ENCODE data around the gene MAD1L1.

MAD1L1 gene

GRCh38 chr7:1968397-1969111, 264.2 kb downstream of the MAD1L1 start:
- H3K27ac ChIP-seq (ENCODE audit: low read depth, low read length), result no peak overlapping the region
- H3K27me3 ChIP-seq (ENCODE audit: control insufficient read depth in 5 of 5, insufficient read depth in 4 of 5, low read length in 5 of 5), result no peaks in the 10 kb centered on the region
- no peak overlapping the region for H3K9ac ChIP-seq (ENCODE audit: low read length in 5 of 5)
- no peaks in the 10 kb centered on the region for H3K4me1 ChIP-seq (ENCODE audit: control insufficient read depth in 5 of 5, insufficient read depth in 5 of 5, low read length in 5 of 5)
- H3K4me3 ChIP-seq (ENCODE audit: low read depth in 1 of 5, low read length in 5 of 5), result no peak overlapping the region
- no peaks in the 10 kb centered on the region for H3K9me3 ChIP-seq (ENCODE audit: control insufficient read depth in 5 of 5, low read length in 5 of 5)
- peaks cover 0 to 28% (median 13%) of the 10 kb centered on the region in 5 donors for H3K36me3 ChIP-seq (ENCODE audit: control insufficient read depth in 5 of 5, insufficient read depth in 5 of 5, low read length in 5 of 5)

GRCh38 chr7:1967512-1968396, 265.0 kb downstream of the MAD1L1 start:
- Histone ChIP-seq H3K4me1 (ENCODE audit: control insufficient read depth in 5 of 5, insufficient read depth in 5 of 5, low read length in 5 of 5) (no peaks in the 10 kb centered on the region), H3K9ac (ENCODE audit: low read length in 5 of 5) (no peak overlapping the region), H3K9me3 (ENCODE audit: control insufficient read depth in 5 of 5, low read length in 5 of 5) (no peaks in the 10 kb centered on the region), H3K27ac (ENCODE audit: low read depth, low read length) (no peak overlapping the region), H3K36me3 (ENCODE audit: control insufficient read depth in 5 of 5, insufficient read depth in 5 of 5, low read length in 5 of 5) (peaks cover 0 to 29% (median 14%) of the 10 kb centered on the region in 5 donors), H3K4me3 (ENCODE audit: low read depth in 1 of 5, low read length in 5 of 5) (no peak overlapping the region), H3K27me3 (ENCODE audit: control insufficient read depth in 5 of 5, insufficient read depth in 4 of 5, low read length in 5 of 5) (no peaks in the 10 kb centered on the region)

- Histone ChIP-seq H3K4me1 (ENCODE audit: control insufficient read depth in 5 of 5, insufficient read depth in 5 of 5, low read length in 5 of 5) (peaks cover 0 to 4% (median 0%) of the 10 kb centered on the region in 5 donors), H3K9me3 (ENCODE audit: control insufficient read depth in 5 of 5, low read length in 5 of 5) (no peaks in the 10 kb centered on the region), H3K4me3 (ENCODE audit: low read depth in 1 of 5, low read length in 5 of 5) (no peak overlapping the region), H3K9ac (ENCODE audit: low read length in 5 of 5) (no peak overlapping the region), H3K27ac (ENCODE audit: low read depth, low read length) (no peak overlapping the region), H3K27me3 (ENCODE audit: control insufficient read depth in 5 of 5, insufficient read depth in 4 of 5, low read length in 5 of 5) (peaks cover 0 to 3% (median 0%) of the 10 kb centered on the region in 5 donors), H3K36me3 (ENCODE audit: control insufficient read depth in 5 of 5, insufficient read depth in 5 of 5, low read length in 5 of 5) (peaks cover 0 to 32% (median 14%) of the 10 kb centered on the region in 5 donors)
Measured at GRCh38 chr7:1966631-1967200, 266.0 kb downstream of the MAD1L1 start.

- Histone ChIP-seq H3K9ac (ENCODE audit: low read length in 5 of 5) (no peak overlapping the region), H3K4me3 (ENCODE audit: low read depth in 1 of 5, low read length in 5 of 5) (no peak overlapping the region), H3K27me3 (ENCODE audit: control insufficient read depth in 5 of 5, insufficient read depth in 4 of 5, low read length in 5 of 5) (peaks cover 0 to 4% (median 0%) of the 10 kb centered on the region in 5 donors), H3K4me1 (ENCODE audit: control insufficient read depth in 5 of 5, insufficient read depth in 5 of 5, low read length in 5 of 5) (peaks cover 0 to 7% (median 0%) of the 10 kb centered on the region in 5 donors), H3K36me3 (ENCODE audit: control insufficient read depth in 5 of 5, insufficient read depth in 5 of 5, low read length in 5 of 5) (peaks cover 0 to 32% (median 14%) of the 10 kb centered on the region in 5 donors), H3K9me3 (ENCODE audit: control insufficient read depth in 5 of 5, low read length in 5 of 5) (no peaks in the 10 kb centered on the region), H3K27ac (ENCODE audit: low read depth, low read length) (no peak overlapping the region)
Measured at GRCh38 chr7:1965579-1966294, 267.0 kb downstream of the MAD1L1 start.

- Histone ChIP-seq H3K4me3 (ENCODE audit: low read depth in 1 of 5, low read length in 5 of 5) (no peak overlapping the region), H3K4me1 (ENCODE audit: control insufficient read depth in 5 of 5, insufficient read depth in 5 of 5, low read length in 5 of 5) (peaks cover 0 to 7% (median 0%) of the 10 kb centered on the region in 5 donors), H3K9ac (ENCODE audit: low read length in 5 of 5) (no peak overlapping the region), H3K27me3 (ENCODE audit: control insufficient read depth in 5 of 5, insufficient read depth in 4 of 5, low read length in 5 of 5) (peaks cover 0 to 4% (median 0%) of the 10 kb centered on the region in 5 donors), H3K36me3 (ENCODE audit: control insufficient read depth in 5 of 5, insufficient read depth in 5 of 5, low read length in 5 of 5) (peaks cover 0 to 32% (median 14%) of the 10 kb centered on the region in 5 donors), H3K27ac (ENCODE audit: low read depth, low read length) (no peak overlapping the region), H3K9me3 (ENCODE audit: control insufficient read depth in 5 of 5, low read length in 5 of 5) (no peaks in the 10 kb centered on the region)
Measured at GRCh38 chr7:1964913-1965578, 267.7 kb downstream of the MAD1L1 start.

- Histone ChIP-seq H3K9ac (ENCODE audit: low read length in 5 of 5) (no peak overlapping the region), H3K9me3 (ENCODE audit: control insufficient read depth in 5 of 5, low read length in 5 of 5) (no peaks in the 10 kb centered on the region), H3K27ac (ENCODE audit: low read depth, low read length) (no peak overlapping the region), H3K4me3 (ENCODE audit: low read depth in 1 of 5, low read length in 5 of 5) (no peak overlapping the region), H3K36me3 (ENCODE audit: control insufficient read depth in 5 of 5, insufficient read depth in 5 of 5, low read length in 5 of 5) (peaks cover 0 to 32% (median 14%) of the 10 kb centered on the region in 5 donors), H3K4me1 (ENCODE audit: control insufficient read depth in 5 of 5, insufficient read depth in 5 of 5, low read length in 5 of 5) (peaks cover 0 to 7% (median 0%) of the 10 kb centered on the region in 5 donors), H3K27me3 (ENCODE audit: control insufficient read depth in 5 of 5, insufficient read depth in 4 of 5, low read length in 5 of 5) (peaks cover 0 to 4% (median 0%) of the 10 kb centered on the region in 5 donors)
Measured at GRCh38 chr7:1964211-1964912, 268.4 kb downstream of the MAD1L1 start.

GRCh38 chr7:1963575-1963974, 269.2 kb downstream of the MAD1L1 start:
- H3K27ac ChIP-seq (ENCODE audit: low read depth, low read length), result no peak overlapping the region
- H3K36me3 ChIP-seq (ENCODE audit: control insufficient read depth in 5 of 5, insufficient read depth in 5 of 5, low read length in 5 of 5), result peaks cover 0 to 31% (median 14%) of the 10 kb centered on the region in 5 donors
- H3K4me3 ChIP-seq (ENCODE audit: low read depth in 1 of 5, low read length in 5 of 5), result no peak overlapping the region
- H3K4me1 ChIP-seq (ENCODE audit: control insufficient read depth in 5 of 5, insufficient read depth in 5 of 5, low read length in 5 of 5), result peaks cover 0 to 7% (median 0%) of the 10 kb centered on the region in 5 donors
- no peak overlapping the region for H3K9ac ChIP-seq (ENCODE audit: low read length in 5 of 5)
- H3K9me3 ChIP-seq (ENCODE audit: control insufficient read depth in 5 of 5, low read length in 5 of 5), result no peaks in the 10 kb centered on the region
- H3K27me3 ChIP-seq (ENCODE audit: control insufficient read depth in 5 of 5, insufficient read depth in 4 of 5, low read length in 5 of 5), result peaks cover 0 to 4% (median 0%) of the 10 kb centered on the region in 5 donors

- Histone ChIP-seq H3K27me3 (ENCODE audit: control insufficient read depth in 5 of 5, insufficient read depth in 4 of 5, low read length in 5 of 5) (peaks cover 0 to 4% (median 0%) of the 10 kb centered on the region in 5 donors), H3K9me3 (ENCODE audit: control insufficient read depth in 5 of 5, low read length in 5 of 5) (no peaks in the 10 kb centered on the region), H3K9ac (ENCODE audit: low read length in 5 of 5) (peak overlapping the region in 1 of 5 donors; percentile 90), H3K4me1 (ENCODE audit: control insufficient read depth in 5 of 5, insufficient read depth in 5 of 5, low read length in 5 of 5) (peaks cover 0 to 7% (median 0%) of the 10 kb centered on the region in 5 donors), H3K4me3 (ENCODE audit: low read depth in 1 of 5, low read length in 5 of 5) (no peak overlapping the region), H3K27ac (ENCODE audit: low read depth, low read length) (no peak overlapping the region), H3K36me3 (ENCODE audit: control insufficient read depth in 5 of 5, insufficient read depth in 5 of 5, low read length in 5 of 5) (peaks cover 0 to 34% (median 13%) of the 10 kb centered on the region in 5 donors)
Measured at GRCh38 chr7:1961701-1962276, 271.0 kb downstream of the MAD1L1 start.

Data from subcutaneous abdominal adipose tissue (tissue), 5 donors.